ENCODE data around the gene AKT2.

AKT2 gene

DNA sequence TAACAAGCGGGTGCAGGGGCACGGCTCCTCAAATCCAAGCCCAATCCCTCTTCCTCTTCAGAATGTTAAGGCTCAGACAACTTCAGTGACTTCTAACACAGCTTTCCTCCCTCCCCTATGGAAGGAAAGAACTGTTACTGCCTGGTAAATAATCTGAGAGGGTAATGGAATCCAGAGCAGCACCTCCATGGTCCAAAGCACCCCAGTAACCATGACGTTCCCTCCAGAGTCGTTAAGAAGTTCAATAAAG, 969 bp downstream of the AKT2 start:
- Histone ChIP-seq H3K4me3 (peak overlapping the region; percentile 99), H3K27ac (peak overlapping the region; percentile 90 to 97)
- TF ChIP-seq, protein P1, sequence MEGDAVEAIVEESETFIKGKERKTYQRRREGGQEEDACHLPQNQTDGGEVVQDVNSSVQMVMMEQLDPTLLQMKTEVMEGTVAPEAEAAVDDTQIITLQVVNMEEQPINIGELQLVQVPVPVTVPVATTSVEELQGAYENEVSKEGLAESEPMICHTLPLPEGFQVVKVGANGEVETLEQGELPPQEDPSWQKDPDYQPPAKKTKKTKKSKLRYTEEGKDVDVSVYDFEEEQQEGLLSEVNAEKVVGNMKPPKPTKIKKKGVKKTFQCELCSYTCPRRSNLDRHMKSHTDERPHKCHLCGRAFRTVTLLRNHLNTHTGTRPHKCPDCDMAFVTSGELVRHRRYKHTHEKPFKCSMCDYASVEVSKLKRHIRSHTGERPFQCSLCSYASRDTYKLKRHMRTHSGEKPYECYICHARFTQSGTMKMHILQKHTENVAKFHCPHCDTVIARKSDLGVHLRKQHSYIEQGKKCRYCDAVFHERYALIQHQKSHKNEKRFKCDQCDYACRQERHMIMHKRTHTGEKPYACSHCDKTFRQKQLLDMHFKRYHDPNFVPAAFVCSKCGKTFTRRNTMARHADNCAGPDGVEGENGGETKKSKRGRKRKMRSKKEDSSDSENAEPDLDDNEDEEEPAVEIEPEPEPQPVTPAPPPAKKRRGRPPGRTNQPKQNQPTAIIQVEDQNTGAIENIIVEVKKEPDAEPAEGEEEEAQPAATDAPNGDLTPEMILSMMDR (IDR thresholded peaks at IDR 0.05) = no peak
- DNase-seq (ENCODE audit: low spot score) = no peak

DNA sequence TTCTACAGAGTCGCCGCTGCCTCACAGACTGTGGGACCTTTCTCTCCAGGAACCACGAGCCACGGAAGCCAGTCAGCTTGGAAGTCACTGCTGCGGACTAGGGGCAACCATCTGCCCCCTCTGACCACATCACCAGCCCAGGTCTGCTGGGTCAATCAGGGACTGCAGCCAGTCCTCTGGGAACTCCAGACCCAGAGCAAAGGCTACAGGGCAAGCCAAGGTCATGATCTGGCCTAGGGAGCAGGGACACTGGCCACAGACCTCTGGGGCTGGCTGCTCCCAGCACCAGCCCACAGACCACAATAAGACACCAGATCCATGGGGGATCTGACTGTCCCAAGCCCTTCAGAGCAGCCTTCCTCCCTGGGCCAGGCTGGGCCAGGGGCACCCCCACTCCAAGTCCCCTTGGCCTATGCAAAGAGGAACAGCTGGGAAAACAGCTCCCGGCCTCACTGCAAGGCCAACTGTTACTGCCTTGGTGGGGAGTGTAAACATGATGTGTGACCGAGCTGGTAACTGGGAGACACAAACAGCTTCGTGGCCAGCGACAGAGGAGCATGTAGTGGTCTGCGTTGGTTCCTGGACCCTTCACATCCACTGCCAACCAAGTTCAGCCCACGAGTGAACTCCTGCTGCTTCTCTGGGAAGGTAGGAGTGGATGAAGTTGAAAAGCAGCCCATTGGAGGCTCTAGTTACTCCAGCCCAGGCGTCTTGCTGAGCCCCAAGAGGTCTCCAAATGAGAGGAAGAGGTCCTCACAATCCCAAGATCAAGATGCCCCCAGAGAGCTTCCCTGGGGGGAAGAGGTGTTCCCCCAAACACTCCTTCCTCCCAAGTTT, 1.5 kb downstream of the AKT2 start:
- Histone ChIP-seq H3K4me3 (peak overlapping the region; percentile 99), H3K27ac (peak overlapping the region; percentile 90 to 97)
- DNase-seq (ENCODE audit: low spot score) = no peak
- TF ChIP-seq, protein P1 (IDR thresholded peaks at IDR 0.05) = no peak

DNA sequence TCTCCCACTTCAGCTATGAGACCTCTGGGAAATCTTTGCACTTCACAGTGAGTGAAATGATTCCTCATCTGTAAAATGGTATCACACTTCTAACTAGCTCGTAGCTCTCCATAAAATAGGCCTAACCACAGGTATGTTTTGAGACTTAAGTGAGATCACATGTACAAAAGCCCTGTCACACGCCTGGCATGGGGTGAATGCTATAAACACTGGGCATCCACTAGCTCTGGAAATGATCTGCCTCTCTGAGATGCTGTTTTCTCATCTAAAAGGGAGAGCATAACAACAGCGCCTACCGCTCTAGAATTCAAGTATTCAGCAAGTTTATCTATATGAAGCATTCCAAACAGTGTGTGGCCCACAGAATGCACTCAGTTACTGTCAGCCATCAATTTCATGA, 2.2 kb downstream of the AKT2 start:
- DNase-seq (ENCODE audit: low spot score) = no peak
- H3K4me3 ChIP-seq = peak overlapping the region; percentile 99
- TF ChIP-seq, protein P1 (IDR thresholded peaks at IDR 0.05) = no peak
- no peak overlapping the region for H3K27ac ChIP-seq

DNA sequence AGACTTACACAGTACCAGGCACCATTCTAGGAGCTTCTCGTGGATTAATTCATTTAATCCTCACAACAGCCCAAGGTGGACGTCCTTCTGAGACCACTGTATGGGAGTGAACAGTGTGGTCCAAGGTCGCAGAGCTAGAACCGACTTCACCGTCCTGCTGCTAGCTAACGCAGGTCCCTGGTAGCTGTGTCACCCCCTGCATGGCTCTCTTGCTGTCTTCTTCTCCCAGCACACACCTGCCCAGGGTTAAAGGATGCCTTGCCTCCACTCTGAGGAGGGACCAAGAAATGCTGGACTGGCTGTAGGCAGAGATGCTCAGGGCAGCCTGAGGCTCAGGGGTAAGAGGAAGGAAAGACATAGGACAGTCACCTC, 3.0 kb downstream of the AKT2 start:
- H3K27ac ChIP-seq = no peak overlapping the region
- TF ChIP-seq, protein P1 (IDR thresholded peaks at IDR 0.05) = no peak
- no peak for DNase-seq (ENCODE audit: low spot score)
- H3K4me3 ChIP-seq = no peak overlapping the region

DNA sequence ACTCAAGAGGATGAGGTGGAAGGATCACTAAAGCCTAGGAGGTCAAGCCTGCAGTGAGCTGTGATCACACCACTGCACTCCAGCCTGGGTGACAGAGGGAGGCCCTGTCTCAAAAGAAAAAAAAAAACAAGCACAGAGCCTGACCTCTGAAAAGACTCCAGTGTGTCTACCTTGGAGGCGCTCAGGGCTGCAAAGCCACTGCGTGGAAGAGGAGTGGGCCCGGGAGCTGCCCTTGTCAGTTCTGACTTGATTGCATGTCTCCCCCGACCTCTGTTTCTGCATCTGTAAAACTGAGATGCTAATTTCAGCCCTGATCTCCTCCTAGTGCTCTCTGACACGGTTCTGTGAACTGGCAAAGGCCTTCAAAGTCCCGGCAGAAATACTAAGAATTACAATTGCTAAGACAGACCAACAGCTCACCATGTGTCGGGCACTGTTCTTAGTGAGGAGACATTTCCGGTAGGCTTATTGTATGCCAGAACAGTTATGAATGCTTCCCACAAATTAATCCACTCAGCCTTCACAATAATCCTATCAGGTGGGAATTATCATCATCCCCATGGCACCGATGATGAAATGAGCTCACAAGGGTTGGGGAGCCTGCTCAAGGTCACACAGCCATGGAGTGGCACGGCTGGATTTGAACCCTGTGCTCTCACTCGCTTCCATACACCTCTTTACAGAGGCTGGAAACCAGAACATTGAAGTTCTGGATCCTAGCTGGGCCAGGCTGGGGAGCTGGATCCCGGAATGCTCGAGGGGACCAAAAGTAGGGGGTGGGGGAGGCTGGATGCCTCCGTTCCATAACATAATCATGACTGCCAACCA, 3.5 kb downstream of the AKT2 start:
- no peak overlapping the region for H3K4me3 ChIP-seq
- H3K27ac ChIP-seq = no peak overlapping the region
- DNase-seq (ENCODE audit: low spot score) = no peak
- TF ChIP-seq, protein P1 (IDR thresholded peaks at IDR 0.05) = no peak

DNA sequence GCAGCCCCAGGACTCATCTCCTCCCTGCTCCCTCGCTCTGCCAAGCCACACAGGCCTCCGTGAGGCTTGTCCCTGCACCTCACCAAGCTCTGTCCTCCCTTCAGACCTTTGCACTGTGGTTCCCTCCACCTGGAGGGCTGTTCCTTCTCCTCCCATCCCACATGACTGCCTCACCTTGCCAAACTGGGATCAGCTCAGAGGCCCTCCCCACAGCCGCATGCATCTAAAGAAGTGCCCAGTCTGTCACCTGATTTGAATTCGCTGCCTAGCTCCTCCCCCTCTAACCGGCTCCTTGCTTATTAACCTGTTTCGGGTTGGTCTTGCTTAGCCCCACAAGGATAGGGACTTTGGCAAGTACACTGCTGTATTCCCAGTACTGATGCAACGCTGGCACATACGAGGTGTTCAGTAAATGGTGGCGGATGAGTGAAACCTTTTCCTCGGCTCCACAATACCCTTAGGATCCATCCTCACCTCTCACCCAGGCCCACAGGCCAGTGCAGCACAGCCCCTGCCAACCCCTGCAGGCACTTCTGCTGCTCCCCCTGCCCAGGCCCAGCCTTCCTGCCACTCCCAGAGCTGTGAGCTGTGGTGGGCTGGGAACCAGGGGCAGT, 4.4 kb downstream of the AKT2 start:
- DNase-seq (ENCODE audit: low spot score) = peak; percentile 54
- peak overlapping the region in 1 of 2 donors; percentile 45 for H3K27ac ChIP-seq
- TF ChIP-seq, protein P1 (IDR thresholded peaks at IDR 0.05) = no peak
- H3K4me3 ChIP-seq = no peak overlapping the region

All from coronary artery (tissue), 2 donors.